NCI-H2081 (cell line): Measurements from ENCODE around the gene RARRES1.

Experiments
- DNase-seq, 2 experiments: peaks; one replicate each; lab custom pipeline; 2025; lab: John Stamatoyannopoulos, UW

RARRES1 gene

DNA sequence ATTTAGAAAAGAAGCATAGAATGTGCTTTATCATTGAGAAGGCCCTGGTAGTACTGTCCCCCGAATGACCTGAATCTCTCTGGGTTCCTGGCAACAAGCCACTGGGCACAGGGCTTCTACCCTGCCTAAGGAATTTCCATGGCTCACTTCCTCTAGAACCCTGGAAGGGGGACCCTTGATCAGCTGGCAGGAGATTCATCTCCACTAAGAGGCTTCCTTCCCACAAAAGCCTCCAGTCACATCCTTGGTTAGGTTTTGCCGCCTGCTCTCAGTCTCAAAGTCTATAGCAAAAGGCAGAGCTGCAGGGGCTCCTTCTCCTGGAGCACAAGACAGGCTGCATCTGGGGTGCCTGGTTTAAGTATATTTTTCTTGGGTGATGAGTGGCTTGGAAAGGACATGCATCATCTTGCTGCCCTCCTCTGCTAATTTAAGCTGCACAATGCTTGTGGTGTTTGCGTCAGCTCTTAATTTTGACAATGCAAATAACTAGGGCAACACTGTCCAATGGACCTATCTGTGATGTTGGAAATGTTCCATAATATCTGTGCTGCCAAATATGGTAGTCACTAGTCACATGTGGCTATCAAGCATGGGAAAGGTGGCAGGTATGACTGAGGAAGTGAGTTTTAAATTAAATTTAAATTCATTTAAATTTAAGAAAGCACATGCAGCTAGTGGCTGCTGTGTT, 33.4 kb upstream of the RARRES1 start:
- peak; percentile 13 to 58 for DNase-seq

DNA sequence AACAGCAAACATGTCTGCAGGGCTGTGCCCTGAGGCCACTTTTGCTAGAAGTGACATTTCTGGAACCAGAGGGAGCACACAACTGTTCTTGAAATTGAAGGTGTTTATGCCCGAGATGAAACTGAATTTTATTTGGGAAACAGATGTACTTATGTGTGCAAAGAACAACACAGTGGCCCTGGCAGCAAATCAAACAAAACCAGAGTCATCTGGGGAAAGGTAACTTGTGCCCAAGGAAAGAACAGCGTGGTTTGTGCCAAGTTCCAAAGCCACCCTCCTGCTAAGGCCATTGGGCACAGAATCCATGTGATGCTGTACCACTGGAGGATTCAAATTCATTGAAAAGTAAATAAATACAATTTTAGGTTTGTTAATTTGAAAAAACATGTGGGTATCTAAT, 31.2 kb upstream of the RARRES1 start:
- no peak for DNase-seq

DNA sequence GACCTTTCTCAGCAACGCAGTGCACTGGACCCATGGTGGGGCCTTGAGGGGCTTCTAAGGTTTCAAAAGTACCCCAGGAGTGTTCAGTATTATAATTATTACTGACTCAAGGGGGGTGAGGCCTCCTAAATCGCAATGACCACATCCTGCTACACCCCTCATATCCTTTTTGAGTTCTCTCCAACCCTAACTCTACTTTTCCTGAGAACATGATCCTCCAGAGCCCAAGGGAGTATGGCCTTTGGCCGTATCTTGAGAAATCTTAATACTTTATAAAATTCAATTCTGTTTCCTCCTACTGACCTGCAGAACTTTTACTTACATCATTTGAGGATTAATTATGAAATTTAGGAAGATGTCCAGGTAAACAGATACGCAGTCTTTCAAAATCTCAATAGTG, 30.4 kb upstream of the RARRES1 start:
- no peak for DNase-seq

DNA sequence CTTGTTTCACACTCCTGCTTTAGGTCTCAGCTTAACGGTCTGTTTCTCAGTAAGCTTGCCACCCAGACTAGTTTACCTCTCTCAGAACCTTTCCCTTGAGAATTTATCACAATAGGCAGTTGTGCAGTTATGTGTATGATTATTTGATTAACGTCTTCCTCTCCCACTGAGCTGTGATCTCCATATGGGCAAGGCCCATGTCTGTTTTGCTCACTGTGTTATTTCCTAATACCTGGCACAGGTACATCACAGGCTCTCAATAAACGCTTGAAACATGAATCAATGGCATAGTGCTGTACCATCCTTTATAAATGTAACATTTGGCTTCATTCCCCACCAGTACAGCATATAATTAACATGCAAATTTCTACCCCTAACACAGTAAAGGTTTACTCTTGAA, 29.1 kb upstream of the RARRES1 start:
- no peak for DNase-seq

DNA sequence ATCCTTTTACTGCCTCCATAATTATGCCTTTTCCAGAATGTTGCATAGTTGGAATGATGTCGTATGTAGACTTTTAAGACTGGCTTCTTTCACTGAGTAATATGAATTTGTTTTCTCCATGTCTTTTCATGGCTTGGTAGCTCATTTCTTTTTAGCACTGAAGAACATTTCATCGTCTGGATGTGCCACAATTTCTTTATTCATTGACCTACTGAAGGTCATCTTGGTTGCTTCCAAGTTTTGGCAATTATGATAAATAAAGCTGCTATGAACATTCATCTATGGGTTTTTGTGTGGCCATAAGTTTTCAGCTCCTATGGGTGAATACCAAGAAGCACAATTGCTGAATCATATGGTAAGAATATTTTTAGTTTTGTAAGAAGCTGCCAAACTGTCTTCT, 23.2 kb upstream of the RARRES1 start:
- no peak for DNase-seq

DNA sequence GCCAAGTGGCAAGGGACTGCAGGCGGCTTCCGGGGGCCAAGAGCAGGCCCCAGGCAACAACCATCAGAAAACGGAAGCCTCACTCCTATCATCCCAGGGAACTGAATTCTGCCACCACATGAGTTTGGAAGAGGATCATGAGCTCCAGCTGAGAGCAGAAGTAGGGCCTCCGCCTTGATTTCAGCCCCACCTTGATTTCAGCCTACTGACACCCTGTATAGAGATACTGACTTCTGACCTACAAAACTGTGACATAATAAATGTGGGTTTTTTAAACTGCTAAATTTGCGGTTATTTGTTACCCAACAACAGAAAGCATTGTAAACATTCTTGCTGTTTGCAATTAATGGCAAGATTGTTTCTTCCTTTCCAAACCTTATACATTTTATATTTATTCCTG, 21.6 kb upstream of the RARRES1 start:
- DNase-seq = no peak

DNA sequence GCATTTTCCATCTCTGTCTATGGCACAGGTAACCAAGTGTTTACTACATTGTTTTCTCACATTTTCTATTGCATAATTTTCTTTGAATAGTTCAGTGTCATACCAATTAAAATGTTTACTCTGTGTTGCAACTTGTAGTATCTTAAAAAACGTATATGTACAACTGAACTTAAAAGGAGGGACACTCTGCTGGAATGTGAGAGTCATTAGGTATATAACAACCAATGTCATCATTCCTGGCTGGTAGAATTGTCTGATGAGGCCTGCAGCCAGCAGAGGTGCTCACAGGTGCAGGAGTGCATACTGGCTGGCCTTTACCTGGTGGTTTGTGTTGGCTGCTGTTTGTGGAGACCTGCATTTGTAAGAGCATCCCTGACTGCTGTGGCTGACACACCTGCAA, 19.1 kb upstream of the RARRES1 start:
- DNase-seq = no peak

DNA sequence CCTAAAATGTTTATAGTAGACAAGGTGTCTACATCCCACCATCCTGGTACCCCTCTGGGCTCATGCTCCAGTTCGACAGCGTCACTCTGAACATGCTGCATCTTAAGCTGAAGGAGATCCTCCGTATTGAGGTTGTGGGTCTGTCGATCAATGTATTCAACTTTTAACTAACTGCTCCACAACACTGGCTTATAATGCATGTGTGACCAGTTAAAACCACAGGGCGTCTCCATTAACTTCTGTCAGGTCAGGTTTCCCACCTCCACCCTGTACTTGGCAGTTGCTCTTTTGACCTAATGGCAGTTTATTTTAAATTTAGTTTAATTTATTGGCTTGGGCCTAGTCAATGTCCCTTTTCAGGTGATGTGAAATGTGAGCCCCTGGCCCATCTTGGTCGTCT, 17.8 kb upstream of the RARRES1 start:
- no peak for DNase-seq

DNA sequence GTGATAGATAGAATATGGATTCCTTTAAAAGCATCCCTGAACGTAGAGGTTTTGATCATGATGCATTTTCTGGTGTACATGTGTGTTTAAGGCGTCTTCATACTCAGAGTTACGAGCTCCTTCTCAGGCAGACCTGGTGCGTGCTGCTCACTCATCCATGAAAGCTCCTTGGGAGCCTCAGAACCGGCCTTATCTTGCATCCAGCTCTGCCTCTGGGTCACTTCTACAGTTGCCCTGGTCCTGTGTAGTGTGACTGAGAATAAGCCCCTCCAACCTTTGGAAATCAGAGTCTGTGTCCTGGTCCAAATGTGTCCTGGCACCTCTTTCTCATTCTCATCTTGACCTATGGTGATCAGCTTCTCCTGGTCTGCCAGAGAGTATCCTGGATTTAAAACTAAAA, 17.3 kb upstream of the RARRES1 start:
- no peak for DNase-seq

DNA sequence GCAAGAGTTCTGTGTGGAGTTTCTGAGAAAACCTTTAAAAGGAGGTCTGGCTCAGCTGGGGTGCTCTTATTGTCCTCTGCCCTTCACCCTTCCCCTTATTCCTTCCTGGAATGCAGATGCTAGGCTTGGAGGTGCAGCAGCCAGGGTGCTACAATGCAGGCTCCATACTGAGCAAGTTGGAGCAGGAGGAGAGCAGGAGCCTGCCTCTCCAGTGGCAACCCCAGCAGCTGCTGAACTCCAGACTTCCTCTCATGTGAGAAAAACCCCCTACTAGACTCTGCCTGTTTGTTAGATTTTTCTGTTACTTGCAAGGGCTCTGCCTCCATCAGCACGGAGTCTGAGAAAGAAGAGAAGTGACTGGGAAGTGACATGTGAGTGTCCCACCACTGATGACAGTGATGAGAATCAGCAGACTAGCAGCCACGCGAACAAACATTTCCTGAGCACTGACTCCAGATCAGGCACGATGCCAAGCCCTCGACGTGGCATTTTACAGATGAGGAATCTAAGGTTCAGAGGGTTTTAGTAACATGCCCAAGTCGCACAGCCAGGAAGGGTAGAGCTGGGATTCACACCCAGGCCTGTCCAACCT, 16.1 kb upstream of the RARRES1 start:
- no peak for DNase-seq

DNA sequence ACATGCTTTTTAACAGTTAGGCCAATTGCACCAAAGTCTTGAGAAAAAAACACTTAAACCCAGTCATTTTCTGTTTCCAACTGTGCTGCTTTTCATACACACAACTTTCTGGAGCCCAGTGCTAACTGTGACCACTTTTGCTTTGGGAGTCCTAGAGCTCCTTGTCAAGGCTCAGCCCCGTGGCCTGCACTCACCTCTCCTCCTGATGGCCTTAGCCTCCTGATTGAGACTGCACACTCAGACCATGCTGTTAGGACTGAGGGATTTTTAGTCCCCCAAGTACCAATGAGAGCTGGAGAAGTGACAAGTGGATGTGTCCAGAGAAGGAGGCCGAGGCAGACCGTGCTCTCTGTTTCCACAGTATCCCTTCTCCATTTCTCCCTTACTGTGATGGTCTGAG, 15.2 kb upstream of the RARRES1 start:
- no peak for DNase-seq

DNA sequence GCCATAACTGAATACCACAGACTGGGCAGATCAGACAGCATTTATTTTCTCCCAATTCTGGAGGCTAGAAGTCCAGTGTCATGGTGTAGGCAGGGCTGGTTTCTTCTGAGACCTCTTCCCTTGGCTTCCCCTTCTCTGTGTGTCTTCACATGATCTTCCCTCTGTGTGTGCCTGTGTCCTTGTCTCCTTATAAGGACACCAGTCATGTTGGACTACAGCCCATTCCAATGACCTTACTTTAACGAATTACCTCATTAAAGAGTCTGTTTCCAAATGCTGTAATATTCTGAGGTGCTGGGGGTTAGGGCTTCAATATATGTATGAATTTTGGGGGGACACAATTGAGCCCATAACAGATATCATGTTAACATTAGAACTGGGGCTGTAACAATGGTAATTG, 13.3 kb upstream of the RARRES1 start:
- DNase-seq = no peak

DNA sequence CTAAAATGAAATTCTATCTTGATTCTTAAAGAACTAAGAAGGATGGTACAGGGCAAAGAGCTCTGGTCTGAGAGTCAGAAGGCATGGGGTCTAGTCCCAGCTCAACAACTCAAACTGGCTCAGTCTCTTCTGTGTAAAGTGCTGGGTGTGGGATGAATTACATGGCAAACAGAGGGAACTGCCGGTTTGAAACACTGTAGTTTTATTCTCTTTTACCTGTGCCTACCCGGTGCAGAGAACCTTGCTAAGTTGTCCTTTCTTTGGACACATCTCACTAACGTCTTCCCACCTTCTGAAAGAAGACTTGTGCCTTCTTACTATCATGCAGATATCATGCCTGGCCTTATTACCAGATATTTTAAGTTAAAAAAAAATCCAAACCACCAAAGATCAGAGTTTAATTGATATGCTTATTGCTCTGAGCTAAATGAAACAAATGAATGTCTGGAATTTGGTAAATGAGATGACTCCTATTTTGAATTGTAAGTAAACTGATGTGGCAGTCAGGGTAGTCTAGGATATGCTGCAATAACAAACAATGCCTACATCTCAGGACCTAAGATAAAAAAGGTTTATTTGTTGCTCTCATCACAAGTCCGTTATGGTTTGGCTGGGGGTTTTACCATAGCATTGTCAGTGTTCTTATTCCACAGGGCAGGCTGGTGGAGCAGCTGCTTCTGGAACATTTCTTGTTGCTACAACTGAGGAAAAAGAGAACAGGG, 12.5 kb upstream of the RARRES1 start:
- DNase-seq = no peak

DNA sequence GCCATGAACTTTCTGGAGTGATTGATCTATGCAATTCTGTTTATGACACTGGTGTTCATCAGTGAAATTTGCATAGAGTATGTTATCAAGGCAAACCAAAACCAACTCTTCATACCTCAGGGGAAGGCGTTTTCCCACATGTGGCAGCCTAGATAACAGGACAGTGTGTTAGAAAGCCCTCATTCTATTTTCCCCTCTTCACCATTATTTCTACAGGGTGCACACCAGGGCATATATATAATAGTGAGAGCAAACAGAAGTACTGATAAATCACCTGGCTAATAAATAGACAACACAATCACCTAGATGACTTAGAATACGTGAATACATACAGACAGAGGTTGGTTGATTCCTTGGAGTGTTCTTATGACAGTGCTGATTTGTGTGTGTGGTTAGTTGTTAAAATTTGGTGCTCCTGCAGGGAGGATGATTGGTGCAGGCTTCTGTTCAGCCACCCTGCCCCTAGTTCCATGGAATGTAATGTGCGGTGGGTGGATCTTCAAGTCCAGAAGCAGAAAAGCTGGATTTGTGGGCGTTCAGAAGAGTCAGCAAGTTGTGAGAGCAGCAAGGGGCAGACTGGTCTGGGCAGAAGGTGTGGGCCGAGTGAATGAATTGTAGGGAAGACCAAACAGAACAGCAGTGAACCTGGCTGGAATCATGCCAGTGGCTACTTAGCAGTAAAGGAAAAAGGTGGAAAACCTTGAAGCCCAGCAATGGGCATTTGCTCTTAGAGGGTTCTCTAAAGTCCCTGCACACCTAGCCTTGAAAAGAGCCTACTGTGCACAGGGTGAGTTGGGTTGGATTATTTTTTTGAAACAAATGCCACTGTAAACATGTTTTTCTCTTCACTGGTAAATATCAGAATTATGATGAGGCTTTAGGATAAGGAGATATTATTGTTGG, 11.7 kb upstream of the RARRES1 start:
- no peak for DNase-seq

DNA sequence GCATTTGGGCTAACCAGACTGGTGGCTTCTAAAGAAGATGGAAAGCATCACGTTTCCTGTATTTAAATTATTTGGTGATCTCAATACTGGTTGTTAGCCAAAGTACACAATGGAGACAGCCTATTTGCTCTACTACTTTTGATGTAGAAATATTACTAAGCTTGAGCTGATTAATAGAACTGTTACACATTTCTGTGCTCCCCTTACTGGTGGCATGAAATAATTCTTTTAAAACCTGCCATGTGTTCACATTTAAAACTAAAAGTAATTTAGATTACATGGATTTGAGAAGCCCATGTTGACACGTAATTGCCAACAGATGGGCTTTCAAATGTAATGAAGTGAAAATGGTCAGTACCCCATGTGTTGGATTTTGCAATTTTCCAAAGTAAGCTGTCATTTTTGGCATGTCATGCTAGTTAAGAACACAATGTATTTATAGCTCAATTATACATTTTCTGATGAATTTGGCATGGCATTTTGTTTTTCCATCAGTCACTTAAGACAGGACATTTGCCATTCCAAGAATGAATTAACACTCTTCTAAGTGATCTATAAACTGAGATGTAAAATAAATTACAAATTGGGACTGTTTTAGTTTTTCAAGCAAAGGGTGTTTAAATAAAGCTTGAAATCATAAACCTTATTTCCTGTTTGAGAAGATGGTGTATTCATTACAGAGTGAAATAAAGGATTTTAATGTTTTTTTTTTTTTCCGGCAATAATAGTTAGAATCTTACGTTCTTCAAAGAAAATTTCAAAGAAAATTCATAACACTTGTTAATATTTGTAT, 10.8 kb upstream of the RARRES1 start:
- DNase-seq = peak; percentile 32 to 68

DNA sequence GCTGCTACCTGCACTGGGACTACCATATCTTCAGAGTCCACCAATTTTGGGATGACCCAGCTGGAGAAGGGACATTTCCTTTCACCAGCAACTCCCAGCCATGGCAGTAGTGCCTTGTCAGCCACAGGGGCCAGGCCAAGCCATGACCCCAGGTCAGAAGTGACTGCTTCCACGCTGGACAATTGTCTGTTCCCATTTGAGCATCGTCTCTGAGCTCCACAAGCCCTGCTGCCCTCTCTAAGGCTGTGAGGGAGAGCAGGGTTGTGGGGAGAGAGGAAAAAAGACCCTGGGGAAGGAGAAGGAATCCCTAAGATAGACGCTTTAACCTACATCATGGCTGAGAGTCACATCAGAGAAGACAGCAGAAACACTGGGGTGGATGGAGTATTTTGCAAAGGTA, 7.4 kb upstream of the RARRES1 start:
- no peak for DNase-seq

DNA sequence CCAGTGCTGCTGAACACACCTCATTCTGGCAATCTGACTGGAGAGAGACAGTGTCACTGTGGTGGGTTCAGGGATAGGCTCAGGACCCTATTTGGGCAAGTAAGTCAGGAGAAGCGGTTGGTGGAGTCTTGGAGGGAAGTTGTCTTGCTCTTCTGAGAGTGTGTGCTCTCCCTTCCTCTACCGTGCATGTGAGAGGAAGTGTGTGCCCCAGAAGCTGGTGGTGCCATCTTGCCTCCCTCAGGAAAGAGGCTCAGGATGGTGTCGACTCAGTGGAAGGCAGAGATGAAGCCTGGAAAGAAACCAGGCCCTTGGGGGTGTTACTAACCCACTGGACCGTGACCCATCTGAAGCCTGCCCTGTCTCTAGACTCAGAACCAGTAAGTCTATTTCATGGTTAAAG, 6.8 kb upstream of the RARRES1 start:
- DNase-seq = no peak

DNA sequence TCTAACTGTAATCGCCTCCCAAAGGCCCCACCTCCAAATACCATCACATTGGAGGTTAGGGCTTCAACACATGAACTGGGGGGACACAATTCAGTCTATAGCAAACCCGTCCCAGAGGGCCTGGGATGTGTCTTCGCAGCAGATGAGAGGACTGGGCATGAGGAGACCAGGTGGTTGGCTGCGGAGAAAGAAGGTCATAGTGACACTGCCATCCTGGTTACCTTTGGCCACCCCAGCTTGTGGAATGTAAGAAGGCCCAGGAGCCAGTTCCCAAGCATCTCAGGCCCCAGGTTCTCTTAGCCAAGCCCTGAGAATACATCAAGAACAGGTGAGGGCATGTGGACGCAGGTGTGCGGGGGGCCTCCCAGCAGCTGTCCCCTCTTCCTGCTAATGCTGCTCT, 6.4 kb upstream of the RARRES1 start:
- DNase-seq = no peak

DNA sequence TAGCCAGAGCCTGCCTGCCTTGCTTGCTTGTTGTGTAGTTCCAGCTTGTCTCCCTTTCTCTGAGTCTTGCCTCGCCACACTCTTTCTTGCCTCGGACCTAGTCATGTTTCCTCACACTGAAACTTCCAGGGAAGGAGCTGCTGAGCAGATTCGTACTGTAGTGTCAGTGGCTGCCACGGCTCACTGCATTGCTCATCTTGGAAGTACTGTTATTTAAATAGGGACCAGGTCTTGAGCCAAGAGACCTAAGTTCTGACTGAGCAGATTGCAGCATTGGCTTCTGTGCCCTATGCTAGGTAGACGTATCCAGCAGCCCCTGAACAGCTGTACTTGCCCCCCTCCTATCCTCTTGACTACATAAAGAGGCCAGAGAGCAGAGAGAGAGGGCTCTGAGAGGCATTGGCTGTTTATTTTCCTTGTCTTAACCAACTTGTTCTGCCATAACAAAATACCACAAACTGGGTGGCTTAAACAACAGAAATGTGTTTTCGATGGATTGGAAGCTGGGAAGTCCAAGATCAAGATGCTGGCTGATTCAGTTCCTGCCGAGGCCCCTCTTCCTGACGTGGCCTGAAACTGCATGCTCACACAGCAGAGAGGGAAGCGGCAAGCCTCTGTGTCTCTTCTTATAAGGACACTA, 5.8 kb upstream of the RARRES1 start:
- no peak for DNase-seq

DNA sequence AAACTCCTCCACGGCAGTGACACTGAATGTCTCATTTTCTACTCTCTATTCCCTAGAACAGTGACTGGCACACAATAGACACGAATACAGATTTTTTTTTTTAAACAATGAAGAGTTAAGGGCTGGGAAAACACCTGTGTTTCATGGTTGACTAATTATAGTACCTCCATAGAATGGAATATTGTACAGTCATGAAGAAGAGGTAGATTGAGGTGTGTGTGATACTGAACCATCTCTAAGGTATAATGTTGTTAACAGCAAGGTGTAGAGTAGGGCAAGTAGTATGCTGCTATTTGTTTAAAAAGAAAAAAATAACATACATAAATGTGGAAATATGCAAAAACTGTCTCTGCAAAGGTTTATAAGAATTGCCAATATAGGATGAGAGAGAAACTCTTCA, 5.2 kb upstream of the RARRES1 start:
- no peak for DNase-seq
